IPS DF 19.7 (cell line): ENCODE measurements around the gene MEAK7.

Experiments
- DNase-seq: peaks from one replicate; pipeline ENCODE4 v3.0.0-alpha.2; 2013; ENCODE audit warnings: low read depth, low spot score

Gene MEAK7

DNA sequence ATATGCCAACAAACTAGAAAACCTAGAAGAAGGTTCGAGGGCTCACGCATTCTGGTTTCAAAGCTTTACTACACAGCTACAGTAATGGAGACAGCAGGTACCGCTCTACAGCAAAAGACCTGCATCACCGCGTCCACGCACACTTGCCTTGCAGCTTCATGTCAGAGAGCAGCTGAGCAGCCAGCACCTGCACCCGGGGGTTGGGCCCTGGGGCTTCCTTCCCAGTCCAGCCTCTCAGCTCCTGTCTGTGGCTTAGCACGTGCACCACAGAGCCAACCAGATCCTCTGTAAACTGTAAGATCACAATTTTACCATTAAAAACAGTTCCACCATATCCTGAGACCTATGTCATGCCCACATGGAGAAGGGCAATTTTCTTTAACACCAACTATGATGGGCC lies 15.3 kb downstream of the MEAK7 start:
- DNase-seq: no peak

DNA sequence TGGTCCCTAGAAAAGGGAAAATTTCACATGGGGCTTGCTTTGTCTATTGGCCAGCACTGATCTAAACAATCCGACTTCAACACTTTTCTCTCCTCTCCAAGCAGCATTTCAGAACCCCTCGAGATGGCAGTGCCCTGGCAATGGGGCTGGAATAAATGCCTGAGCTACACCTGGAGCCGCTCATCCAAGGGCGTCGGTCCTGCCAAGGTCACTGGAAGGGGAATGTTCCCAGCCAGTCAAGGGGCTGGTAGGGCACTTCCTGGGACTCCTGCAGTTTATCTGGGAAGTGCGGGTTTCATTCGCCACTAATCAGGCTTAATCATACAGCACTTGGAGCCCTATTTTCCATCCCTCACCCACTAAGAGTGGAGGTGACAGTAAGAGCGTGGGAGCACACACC lies 17.1 kb downstream of the MEAK7 start:
- no peak for DNase-seq

DNA sequence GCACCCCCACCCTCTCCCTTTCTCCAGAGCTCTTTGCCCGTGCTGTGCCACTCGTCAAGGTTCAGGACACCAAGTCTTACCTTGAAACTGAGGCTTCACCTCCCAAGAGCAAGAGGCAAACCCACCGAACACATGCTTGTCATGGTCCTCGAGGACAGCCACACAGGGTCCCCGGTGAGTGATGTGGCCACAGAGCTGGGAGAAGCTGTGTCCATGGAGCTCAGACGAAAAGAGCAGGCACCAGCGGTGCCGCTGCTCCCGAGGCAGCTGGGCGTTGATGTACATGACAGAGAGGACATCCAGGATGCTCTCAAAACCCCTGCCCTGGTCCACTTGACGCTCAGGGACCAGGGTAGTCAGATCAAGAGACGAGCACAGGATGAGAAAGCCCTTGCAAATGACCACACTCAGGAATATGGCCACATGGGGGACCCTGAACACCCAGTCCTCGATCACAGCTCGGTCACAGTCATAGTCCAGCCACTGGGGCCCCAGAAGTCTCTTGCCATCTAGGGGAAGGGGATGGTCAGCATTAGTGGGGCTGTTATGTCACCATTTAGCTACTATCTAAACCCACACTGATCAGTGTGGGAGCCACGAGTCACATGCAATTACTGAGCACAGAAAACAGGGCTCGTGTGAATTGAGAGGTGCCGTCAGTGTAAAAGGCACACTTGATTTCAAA lies 17.8 kb downstream of the MEAK7 start:
- DNase-seq: no peak

GRCh38 chr16:84486126-84486525 lies 18.3 kb downstream of the MEAK7 start:
- no peak for DNase-seq

DNA sequence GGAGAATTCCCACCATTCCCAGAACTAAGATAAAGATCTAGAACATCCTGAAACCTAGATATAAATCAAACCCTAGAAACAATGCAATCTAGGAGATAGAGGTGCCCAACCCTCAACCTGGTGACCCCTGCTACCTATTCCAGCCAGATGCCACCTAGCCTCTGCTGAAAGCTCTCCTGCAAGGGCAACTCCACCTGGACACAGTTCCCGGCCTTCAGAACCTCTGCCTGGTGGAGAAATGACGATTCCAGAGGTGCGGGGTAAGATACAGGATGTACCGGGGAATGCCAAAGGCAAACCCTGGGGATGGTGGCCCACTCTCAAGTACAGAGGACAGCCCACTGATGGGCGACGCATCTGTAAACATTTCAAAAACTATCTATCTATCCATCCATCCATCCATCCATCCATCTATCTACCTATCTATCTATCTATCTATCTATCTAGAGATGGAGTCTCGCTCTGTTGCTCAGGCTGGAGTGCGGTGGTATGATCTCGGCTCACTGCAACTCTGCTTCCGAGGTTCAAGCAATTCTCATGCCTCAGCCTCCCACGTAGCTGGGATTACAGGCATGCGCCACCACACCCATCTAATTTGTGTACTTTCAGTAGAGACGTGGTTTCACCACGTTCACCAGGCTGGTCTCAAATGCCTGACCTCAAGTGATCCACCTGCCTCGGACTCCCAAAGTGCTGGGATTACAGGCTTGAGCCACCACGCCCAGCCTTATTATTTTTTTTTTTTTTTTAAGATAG lies 19.0 kb downstream of the MEAK7 start:
- DNase-seq: no peak

GRCh38 chr16:84484579-84485254 lies 19.7 kb downstream of the MEAK7 start:
- no peak for DNase-seq

DNA sequence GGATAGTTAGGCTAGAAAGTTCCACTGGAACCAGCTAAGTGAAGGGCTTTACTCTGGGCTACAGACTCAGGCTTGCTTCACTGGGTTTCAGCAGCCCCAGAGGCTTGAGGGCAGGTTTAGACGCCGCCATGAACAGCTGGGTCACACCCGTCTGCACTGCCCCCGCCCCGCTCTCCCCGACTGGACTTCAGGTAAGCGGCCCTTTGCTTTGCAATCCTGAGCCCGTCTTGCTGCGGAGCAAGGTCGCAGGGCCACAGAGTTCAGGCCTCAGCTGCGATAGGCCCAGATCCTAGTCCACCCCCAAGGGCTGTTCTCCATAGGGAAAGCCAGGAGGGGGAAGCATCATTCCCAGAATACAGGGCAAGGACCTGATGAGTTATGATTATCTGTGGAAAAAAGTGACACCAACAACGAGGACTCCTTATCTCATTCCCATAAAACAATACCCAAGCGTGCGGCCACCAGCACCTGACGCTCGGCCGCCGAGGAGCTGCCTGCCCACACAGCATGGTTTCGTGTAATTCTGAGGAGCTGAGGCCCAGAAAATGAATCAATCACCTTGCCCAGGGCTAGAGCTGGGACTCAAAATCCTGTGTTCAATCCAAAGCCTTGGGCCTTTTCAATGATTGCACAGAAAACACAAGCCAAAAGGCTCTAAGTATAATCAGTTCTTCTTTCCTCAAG lies 20.4 kb downstream of the MEAK7 start:
- DNase-seq: no peak

DNA sequence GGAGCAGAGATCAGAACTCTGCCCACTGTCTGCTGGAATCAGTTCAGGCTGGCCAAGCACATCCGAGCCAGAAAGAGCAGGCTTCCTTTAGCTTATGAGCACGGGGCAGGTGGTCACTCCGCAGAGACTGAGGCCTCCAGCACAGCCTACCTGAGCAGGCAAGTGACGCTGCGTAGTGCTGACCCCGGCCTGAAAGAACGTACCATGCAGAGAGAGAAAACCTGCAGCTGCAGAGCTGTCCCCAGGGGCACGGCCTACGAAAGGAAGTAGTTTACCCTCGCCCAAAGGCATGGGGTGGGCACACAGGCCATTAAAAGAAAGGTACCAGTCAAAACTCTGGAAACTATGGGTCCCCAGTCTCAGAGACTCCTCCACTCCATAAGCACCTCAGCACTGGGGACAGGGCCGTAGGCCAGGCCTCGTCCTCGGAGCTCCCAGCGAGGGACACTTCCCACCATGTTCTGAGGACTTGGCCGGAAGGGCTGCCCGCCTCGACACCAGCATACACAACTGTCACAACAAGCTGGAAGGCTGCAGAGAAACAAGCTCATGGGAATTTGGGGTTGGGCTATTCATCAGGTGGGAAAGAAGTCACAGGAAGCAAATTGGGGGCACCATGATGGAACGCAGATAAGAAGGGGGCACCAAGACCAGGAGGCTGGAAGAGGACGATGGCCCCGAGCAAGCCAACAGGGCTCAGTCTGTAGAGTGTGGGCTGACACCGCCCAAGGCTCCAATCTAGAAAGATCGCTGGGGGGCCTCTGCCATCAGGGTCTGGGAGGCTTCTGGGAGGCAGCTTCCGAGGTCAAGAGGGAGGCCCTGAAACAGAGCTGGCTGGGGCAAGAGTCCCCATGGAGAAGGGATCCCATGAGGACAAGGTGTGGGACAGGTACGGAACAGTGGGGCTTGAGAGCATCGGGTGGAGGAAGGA lies 21.2 kb downstream of the MEAK7 start:
- DNase-seq: no peak

DNA sequence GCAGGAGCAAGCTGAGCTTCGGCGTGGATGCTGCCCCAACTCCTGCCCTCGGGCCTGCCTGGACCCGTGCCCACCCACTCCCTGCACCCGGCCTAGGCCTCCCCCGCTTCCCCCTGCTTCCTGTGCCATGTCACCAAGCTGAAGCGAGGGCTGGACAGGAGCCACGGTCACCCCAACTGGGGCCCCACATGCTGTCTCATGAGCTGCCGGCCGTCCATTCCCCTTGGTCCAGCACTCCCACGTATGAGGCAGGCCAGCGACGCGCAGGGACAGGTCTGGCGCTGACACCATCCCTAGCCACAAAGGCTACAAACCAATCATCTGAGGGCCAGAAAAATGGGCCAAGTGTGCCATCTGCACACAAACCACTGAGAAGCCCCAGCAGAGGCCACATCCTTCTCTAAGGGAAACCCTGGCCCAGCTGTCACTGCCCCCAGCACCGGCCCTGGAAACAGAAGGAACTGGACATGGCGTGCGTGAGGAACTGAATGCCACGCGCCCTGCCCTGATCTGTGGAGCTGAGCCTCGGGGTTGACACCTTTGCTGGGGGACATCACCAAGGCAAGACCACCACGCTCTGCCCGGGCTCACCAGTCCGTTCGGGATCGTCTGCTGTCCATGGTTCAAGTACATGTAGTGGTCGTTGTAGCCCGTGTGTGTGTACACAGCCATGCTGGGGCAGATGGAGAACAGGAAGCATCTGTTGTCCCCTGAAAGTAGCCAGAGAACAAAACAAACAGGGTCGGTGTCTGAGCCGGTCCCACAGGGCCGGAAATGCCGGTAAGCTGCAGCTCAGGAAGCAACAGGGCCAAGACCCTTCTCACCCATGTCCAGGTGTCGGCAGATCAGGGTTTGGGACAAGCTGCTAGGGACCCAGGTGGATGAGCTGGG lies 22.2 kb downstream of the MEAK7 start:
- DNase-seq: no peak

- DNase-seq: no peak
Observed at GRCh38 chr16:84481051-84481735, 23.3 kb downstream of the MEAK7 start.

DNA sequence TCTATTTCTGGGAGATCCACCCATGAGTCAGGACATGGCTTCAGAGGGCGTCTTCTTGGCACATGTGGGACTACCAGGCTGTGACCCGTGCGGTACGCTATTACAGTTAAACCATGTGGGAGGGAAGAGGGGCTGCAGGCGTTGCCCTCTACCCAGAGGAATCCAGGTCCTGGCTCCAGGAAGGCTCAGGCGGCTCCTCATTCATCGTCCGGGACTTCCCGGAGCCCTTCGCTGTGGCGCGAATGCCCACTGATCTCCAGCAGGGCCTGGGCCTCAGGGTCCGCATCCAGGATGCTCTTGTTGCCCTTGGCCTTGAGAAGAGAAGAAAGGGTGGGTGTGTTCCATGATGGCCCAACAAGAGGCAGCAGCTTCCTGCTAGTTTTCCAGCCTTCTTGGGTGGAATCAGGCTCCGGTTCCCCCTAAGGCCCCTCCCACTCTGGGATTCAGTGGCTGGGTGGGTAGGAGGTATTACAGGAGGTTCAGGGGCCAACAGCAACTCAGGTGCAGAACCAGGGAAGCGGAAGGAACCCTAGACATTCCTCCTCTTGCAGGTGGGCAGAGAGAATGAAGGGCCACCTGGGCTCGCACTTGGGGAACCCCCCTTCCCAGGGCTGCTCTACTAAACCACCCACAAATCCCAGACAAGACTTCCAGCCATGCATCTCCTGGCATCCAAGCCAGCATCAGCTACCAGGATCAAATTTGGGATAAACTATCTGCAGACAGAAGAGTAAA lies 24.6 kb downstream of the MEAK7 start:
- DNase-seq: no peak

DNA sequence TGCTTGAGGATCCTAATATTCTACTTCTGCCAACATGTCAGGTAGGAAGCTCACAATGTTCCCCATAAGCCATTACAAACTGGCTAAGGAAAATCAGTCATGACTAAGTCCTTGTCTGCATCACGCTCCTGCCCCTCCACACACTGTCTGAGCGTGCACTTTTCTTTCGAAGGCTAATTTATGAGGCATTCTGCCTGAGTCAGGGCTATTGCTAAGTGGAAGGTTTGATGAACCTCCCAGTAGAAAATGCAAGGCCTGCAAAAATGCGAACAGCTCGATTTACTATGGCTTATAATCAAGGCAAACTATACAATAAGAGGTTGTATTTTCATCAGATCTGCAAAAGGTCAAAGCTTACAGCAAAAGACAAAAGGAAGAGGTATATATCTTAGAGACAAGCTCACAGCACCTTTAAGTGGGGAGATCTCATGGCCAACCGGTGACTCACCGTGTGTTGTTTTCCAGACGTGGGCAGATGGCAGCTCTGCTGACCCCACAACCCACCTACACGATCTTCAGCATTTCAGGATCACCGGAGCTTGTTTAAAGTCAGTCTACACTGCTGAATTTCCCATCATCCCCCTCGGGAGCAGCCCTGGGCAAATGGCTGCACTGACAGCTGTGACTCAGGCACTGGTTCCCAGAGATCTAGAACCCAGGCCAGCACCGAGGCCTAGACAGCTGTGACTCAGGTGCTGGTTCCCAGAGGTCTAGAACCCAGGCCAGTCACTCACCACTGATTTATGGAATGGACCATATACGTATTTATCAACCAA lies 26.1 kb downstream of the MEAK7 start:
- DNase-seq: no peak

- no peak for DNase-seq
Observed at GRCh38 chr16:84477661-84478060, 26.8 kb downstream of the MEAK7 start.

DNA sequence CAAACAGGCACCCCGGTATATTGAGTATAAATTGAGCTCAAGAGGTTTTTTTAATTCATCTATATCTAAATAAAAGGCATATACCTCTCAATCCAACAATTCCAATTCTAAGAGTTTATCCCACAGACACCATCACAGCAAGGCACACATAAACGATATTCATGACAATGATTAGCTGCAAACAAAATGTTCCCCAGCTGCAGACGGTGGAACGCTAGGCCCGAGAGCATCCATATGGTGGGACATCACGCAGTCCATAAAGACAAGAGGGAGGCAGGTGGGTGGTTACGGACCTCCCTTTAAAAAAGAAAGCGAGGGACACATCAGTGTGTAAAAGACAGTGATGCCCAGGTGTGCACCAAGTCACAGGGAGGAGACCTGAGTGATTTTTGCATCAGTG lies 28.1 kb downstream of the MEAK7 start:
- no peak for DNase-seq

- no peak for DNase-seq
Observed at GRCh38 chr16:84475643-84476240, 28.7 kb downstream of the MEAK7 start.

DNA sequence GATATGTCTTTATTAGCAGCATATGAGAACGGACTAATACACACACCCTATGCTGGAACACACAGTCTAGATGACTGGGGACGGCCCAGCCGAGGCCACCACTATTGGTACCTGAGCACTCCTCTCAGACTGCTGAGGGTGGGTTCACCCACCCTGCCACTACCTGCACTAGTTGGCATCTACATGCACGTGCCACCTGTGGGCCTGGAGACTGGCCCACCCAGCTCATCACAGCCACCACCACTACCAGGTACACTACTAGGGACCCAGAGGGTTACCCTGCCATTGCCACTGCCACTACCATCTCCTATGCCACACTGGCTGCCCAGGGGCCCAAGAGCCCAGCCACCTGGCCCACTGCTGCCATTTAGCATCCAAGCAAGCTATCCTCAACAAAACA lies 32.5 kb downstream of the MEAK7 start:
- DNase-seq: no peak

GRCh38 chr16:84471316-84471715 lies 33.1 kb downstream of the MEAK7 start:
- DNase-seq: no peak

DNA sequence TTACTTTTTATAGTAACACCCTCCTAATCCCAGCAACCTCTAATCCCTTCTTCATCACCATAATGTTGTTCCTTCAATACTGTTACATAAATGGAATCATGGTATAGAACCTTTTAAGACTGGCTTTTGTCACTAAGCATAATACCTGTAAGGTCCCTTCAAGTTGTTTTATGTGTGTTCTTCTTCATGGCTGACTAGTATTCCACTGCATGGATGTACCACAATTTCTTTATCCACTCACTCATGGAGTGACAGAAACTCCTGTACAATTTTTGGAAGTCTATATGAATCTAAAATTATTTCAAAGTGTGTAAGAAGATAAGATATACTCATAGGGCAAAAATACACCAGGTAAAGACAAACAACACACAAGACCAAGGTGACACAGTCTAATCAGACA lies 36.8 kb downstream of the MEAK7 start:
- no peak for DNase-seq
